H9 (cell line): ENCODE measurements around the gene TEX47. TPM values are rescaled to one million over a fixed set of nuclear protein-coding genes. Genes with fewer than 3 reads are reported as not detected.

Experiments used
- DNase-seq: peaks from one replicate; pipeline ENCODE4 v3.0.0-alpha.2; 2017
- H2AFZ ChIP-seq: one replicate; pipeline ENCODE4 v1.6.1; 2013; ENCODE audit warnings: mild to moderate bottlenecking, low read length, control low read depth, moderate library complexity
- H2AK5ac ChIP-seq: 2 replicates; pipeline ENCODE4 v1.6.1; 2013; ENCODE audit warnings: low read length, control low read depth, mixed read lengths; ENCODE audit not compliant: insufficient read length
- H2BK120ac ChIP-seq: one replicate; pipeline ENCODE4 v1.6.1; 2013; ENCODE audit warnings: low read depth, mild to moderate bottlenecking, low read length, control low read depth, inconsistent platforms; ENCODE audit not compliant: poor library complexity, severe bottlenecking
- H2BK12ac ChIP-seq: 2 replicates; pipeline ENCODE4 v1.6.1; 2013; ENCODE audit warnings: low read length, control low read depth, mixed read lengths, low read depth; ENCODE audit not compliant: insufficient read length
- H2BK15ac ChIP-seq: 2 replicates; pipeline ENCODE4 v1.6.1; 2013; ENCODE audit warnings: low read depth, low read length, control low read depth
- H2BK20ac ChIP-seq: one replicate; pipeline ENCODE4 v1.6.1; 2013; ENCODE audit warnings: low read depth, mild to moderate bottlenecking, low read length, control low read depth, inconsistent platforms; ENCODE audit not compliant: poor library complexity, severe bottlenecking
- H2BK5ac ChIP-seq: 2 replicates; pipeline ENCODE4 v1.6.1; 2013; ENCODE audit warnings: low read length, control low read depth, mixed read lengths; ENCODE audit not compliant: insufficient read length
- H3K14ac ChIP-seq: 2 replicates; pipeline ENCODE4 v1.6.1; 2013; ENCODE audit warnings: low read length, control low read depth; ENCODE audit not compliant: insufficient read depth
- H3K18ac ChIP-seq: 2 replicates; pipeline ENCODE4 v1.6.1; 2013; ENCODE audit warnings: low read depth, mild to moderate bottlenecking, mixed read lengths, low read length, control low read depth; ENCODE audit not compliant: insufficient read length
- H3K23ac ChIP-seq: 2 replicates; pipeline ENCODE4 v1.6.1; 2013; ENCODE audit warnings: low read length, control low read depth, mixed read lengths, low read depth; ENCODE audit not compliant: insufficient read length
- H3K23me2 ChIP-seq: 2 replicates; pipeline ENCODE4 v1.6.1; 2013; ENCODE audit warnings: low read depth, mild to moderate bottlenecking, mixed read lengths, low read length, control low read depth; ENCODE audit not compliant: insufficient read length, poor library complexity, severe bottlenecking
- H3K27ac ChIP-seq: 2 replicates; pipeline ENCODE4 v1.5.1; 2013; ENCODE audit warnings: low read length, control low read depth, mixed read lengths, low read depth; ENCODE audit not compliant: insufficient read length
- H3K27me3 ChIP-seq: 2 replicates; pipeline ENCODE4 v1.6.1; 2013; ENCODE audit warnings: low read length, control low read depth, inconsistent platforms; ENCODE audit not compliant: insufficient read depth
- H3K4ac ChIP-seq: 2 replicates; pipeline ENCODE4 v1.6.1; 2013; ENCODE audit warnings: low read depth, mild to moderate bottlenecking, control low read depth, inconsistent platforms, low read length, moderate library complexity
- H3K4me1 ChIP-seq: 2 replicates; pipeline ENCODE4 v1.6.1; 2013; ENCODE audit warnings: low read length, control low read depth, inconsistent platforms; ENCODE audit not compliant: insufficient read depth
- H3K4me2 ChIP-seq: 2 replicates; pipeline ENCODE4 v1.6.1; 2013; ENCODE audit warnings: low read length, control low read depth, mixed read lengths; ENCODE audit not compliant: insufficient read length, insufficient read depth
- H3K56ac ChIP-seq: 2 replicates; pipeline ENCODE4 v1.6.1; 2013; ENCODE audit warnings: low read depth, mild to moderate bottlenecking, mixed read lengths, low read length, control low read depth; ENCODE audit not compliant: insufficient read length
- H3K79me1 ChIP-seq: 2 replicates; pipeline ENCODE4 v1.6.1; 2013; ENCODE audit warnings: low read depth, mild to moderate bottlenecking, moderate library complexity, low read length, control low read depth, inconsistent platforms; ENCODE audit not compliant: insufficient read depth, poor library complexity, severe bottlenecking
- H3K79me2 ChIP-seq: 2 replicates; pipeline ENCODE4 v1.6.1; 2013; ENCODE audit warnings: low read length, control low read depth, inconsistent platforms; ENCODE audit not compliant: insufficient read depth
- H3K9ac ChIP-seq: 2 replicates; pipeline ENCODE4 v1.6.1; 2013; ENCODE audit warnings: low read length, control low read depth, mixed read lengths; ENCODE audit not compliant: insufficient read length; ENCODE audit errors: extremely low read depth
- H3K9me3 ChIP-seq: one replicate; pipeline ENCODE4 v1.6.1; 2013; ENCODE audit warnings: low read depth, low read length, inconsistent platforms; ENCODE audit not compliant: control insufficient read depth
- H3T11ph ChIP-seq: one replicate; pipeline ENCODE4 v1.6.1; 2013; ENCODE audit warnings: mild to moderate bottlenecking, low read length, control low read depth, inconsistent platforms
- H4K20me1 ChIP-seq: one replicate; pipeline ENCODE4 v1.6.1; 2013; ENCODE audit not compliant: control insufficient read depth, insufficient read length, insufficient read depth
- H4K5ac ChIP-seq: 2 replicates; pipeline ENCODE4 v1.6.1; 2013; ENCODE audit warnings: low read depth, mild to moderate bottlenecking, mixed read lengths, low read length, control low read depth; ENCODE audit not compliant: insufficient read length
- H4K8ac ChIP-seq: replicated peaks from 2 replicates; pipeline ENCODE4 v1.6.1; 2013; ENCODE audit warnings: low read length, control low read depth, mixed read lengths, low read depth; ENCODE audit not compliant: insufficient read length
- H4K91ac ChIP-seq: 2 replicates; pipeline ENCODE4 v1.6.1; 2013; ENCODE audit warnings: low read depth, mild to moderate bottlenecking, moderate library complexity, mixed read lengths, low read length, control low read depth; ENCODE audit not compliant: insufficient read length
- H3K27ac Mint-ChIP-seq, 3 experiments: 2 replicates in 2 of 3; 3 replicates in 1 of 3; pipeline ENCODE4 v1.8.0; 2020 to 2021; ENCODE audit warnings: mixed read lengths in 3 of 3, mild to moderate bottlenecking in 1 of 3, moderate library complexity in 1 of 3
- H3K27me3 Mint-ChIP-seq: 2 replicates; pipeline ENCODE4 v1.8.0; 2021; ENCODE audit warnings: low read depth, mild to moderate bottlenecking, moderate library complexity, mixed read lengths
- H3K36me3 Mint-ChIP-seq, 3 experiments: 2 replicates in 2 of 3; 3 replicates in 1 of 3; pipeline ENCODE4 v1.8.0; 2020 to 2021; ENCODE audit warnings: low read depth in 3 of 3, mixed read lengths in 3 of 3; ENCODE audit not compliant: insufficient read depth in 1 of 3
- H3K4me1 Mint-ChIP-seq, 2 experiments: 2 replicates each; pipeline ENCODE4 v1.8.0; 2020; ENCODE audit warnings: mixed read lengths in 2 of 2
- H3K4me3 Mint-ChIP-seq, 2 experiments: 2 replicates in 1 of 2; 3 replicates in 1 of 2; pipeline ENCODE4 v1.8.0; 2020 to 2021; ENCODE audit warnings: mild to moderate bottlenecking in 2 of 2, mixed read lengths in 2 of 2, moderate library complexity in 1 of 2
- H3K9me3 Mint-ChIP-seq, 2 experiments: 2 replicates in 1 of 2; 3 replicates in 1 of 2; pipeline ENCODE4 v1.8.0; 2020; ENCODE audit warnings: mild to moderate bottlenecking in 2 of 2, mixed read lengths in 2 of 2, moderate library complexity in 1 of 2
- WGBS: extraction: QIAGEN DNeasy Blood & Tissue Kit; methylation state at CpG from one replicate; pipeline ENCODE4 v1.1.7; 2013; ENCODE audit warnings: missing lambda C conversion rate, low lambda C conversion rate, mixed read lengths; ENCODE audit not compliant: insufficient read length; ENCODE audit errors: extremely low coverage; 5-methylcytosine and 5-hydroxymethylcytosine counted together
- total RNA-seq: library from RNA; stranded (reverse); gene quantifications from 2 replicates; pipeline ENCODE4 v1.2.1, GENCODE V29; 2021
- TF ChIP-seq, protein P1 (sequence below): fragments of 200-600 bp; sonication (generic); conservative IDR thresholded peaks from 3 replicates; pipeline ENCODE4 v1.8.0; 2021; ENCODE audit warnings: antibody characterized with exemption, mild to moderate bottlenecking

The TEX47 gene
- total RNA-seq, 1 experiment from 2014 or later: not detected

DNA sequence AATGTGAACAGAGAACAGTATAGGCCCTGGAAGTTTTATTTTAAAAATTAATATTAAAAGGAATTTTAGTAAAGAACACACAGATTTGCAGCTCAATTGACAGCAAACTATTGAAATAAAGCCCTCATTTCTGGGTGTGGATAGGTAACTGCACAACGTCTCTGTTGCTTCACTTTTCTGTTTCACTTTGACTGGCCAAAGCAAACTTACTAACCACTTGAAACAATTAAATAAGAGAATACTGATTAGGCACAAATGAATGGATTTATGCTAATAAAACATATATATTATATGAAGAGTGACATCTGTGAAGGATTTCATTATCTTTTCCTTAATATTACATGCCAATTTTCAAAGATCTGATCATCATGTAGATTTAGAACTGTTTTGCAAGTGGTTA, 24.1 kb downstream of the TEX47 start:
- Histone ChIP-seq H2BK120ac (no peak overlapping the region), H2BK5ac (no peak overlapping the region), H2AK5ac (no peak overlapping the region), H3K79me1 (no peaks in the 10 kb centered on the region), H2BK12ac (no peak overlapping the region), H3K23me2 (no peaks in the 10 kb centered on the region), H3K27me3 (no peaks in the 10 kb centered on the region), H4K8ac (no peak overlapping the region), H3K9ac (no peak overlapping the region), H3K4ac (no peak overlapping the region), H3K9me3 (no peaks in the 10 kb centered on the region), H2BK20ac (no peak overlapping the region), H3K4me2 (no peak overlapping the region), H3T11ph (no peak overlapping the region), H2BK15ac (no peak overlapping the region), H3K4me1 (no peaks in the 10 kb centered on the region), H4K20me1 (no peaks in the 10 kb centered on the region), H3K56ac (no peak overlapping the region), H3K18ac (no peak overlapping the region), H3K23ac (no peak overlapping the region), H2AFZ (no peak overlapping the region), H3K14ac (no peak overlapping the region), H4K5ac (no peak overlapping the region), H3K79me2 (no peaks in the 10 kb centered on the region), H3K27ac (no peak overlapping the region), H4K91ac (no peak overlapping the region)
- DNase-seq: no peak
- H3K36me3 Mint-ChIP-seq: no peaks in the 10 kb centered on the region
- H3K4me3 Mint-ChIP-seq: no peak overlapping the region
- WGBS: no CpG with 5 or more reads among the region's 1 CpG
- no peaks in the 10 kb centered on the region for H3K4me1 Mint-ChIP-seq
- no peak overlapping the region for H3K27ac Mint-ChIP-seq
- TF ChIP-seq, protein P1, sequence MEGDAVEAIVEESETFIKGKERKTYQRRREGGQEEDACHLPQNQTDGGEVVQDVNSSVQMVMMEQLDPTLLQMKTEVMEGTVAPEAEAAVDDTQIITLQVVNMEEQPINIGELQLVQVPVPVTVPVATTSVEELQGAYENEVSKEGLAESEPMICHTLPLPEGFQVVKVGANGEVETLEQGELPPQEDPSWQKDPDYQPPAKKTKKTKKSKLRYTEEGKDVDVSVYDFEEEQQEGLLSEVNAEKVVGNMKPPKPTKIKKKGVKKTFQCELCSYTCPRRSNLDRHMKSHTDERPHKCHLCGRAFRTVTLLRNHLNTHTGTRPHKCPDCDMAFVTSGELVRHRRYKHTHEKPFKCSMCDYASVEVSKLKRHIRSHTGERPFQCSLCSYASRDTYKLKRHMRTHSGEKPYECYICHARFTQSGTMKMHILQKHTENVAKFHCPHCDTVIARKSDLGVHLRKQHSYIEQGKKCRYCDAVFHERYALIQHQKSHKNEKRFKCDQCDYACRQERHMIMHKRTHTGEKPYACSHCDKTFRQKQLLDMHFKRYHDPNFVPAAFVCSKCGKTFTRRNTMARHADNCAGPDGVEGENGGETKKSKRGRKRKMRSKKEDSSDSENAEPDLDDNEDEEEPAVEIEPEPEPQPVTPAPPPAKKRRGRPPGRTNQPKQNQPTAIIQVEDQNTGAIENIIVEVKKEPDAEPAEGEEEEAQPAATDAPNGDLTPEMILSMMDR: no peak
- no peaks in the 10 kb centered on the region for H3K27me3 Mint-ChIP-seq
- H3K9me3 Mint-ChIP-seq: no peaks in the 10 kb centered on the region
